Mesothelial cell of epicardium (in vitro differentiated cells): Measurements from ENCODE around the gene SLC35B2. TPM values are rescaled to one million over a fixed set of nuclear protein-coding genes. Genes with fewer than 3 reads are reported as not detected.

Experiments used
- DNase-seq, 2 experiments: peaks; one replicate each; pipeline ENCODE4 v3.0.0; 2021; ENCODE audit warnings: low spot score in 2 of 2; ENCODE audit not compliant: unreplicated experiment in 2 of 2
- H3K27ac Mint-ChIP-seq: 2 replicates; pipeline ENCODE4 v1.8.0; 2021; ENCODE audit warnings: mixed read lengths
- H3K27me3 Mint-ChIP-seq: 2 replicates; pipeline ENCODE4 v1.8.0; 2021; ENCODE audit warnings: low read depth, mixed read lengths
- H3K36me3 Mint-ChIP-seq: 2 replicates; pipeline ENCODE4 v1.8.0; 2021; ENCODE audit warnings: mixed read lengths
- H3K4me1 Mint-ChIP-seq: 2 replicates; pipeline ENCODE4 v1.8.0; 2021; ENCODE audit warnings: mixed read lengths
- H3K4me3 Mint-ChIP-seq: 2 replicates; pipeline ENCODE4 v1.8.0; 2021; ENCODE audit warnings: mild to moderate bottlenecking, moderate library complexity, mixed read lengths
- H3K9me3 Mint-ChIP-seq: 2 replicates; pipeline ENCODE4 v1.8.0; 2021; ENCODE audit warnings: mixed read lengths
- CTCF ChIP-seq: fragments of 200-600 bp; sonication (generic); IDR thresholded peaks from one replicate; pipeline ENCODE4 v1.5.0; 2021; ENCODE audit warnings: antibody characterized with exemption; ENCODE audit not compliant: unreplicated experiment
- total RNA-seq: library from RNA; stranded (reverse); gene quantifications from 3 replicates; pipeline ENCODE4 v1.2.1, GENCODE V29; 2021

Gene SLC35B2
- total RNA-seq, 1 donor from 2014 or later = 38.2 TPM

- H3K27ac Mint-ChIP-seq = peak overlapping the region; percentile 99
- H3K27me3 Mint-ChIP-seq = no peaks in the 10 kb centered on the region
- H3K36me3 Mint-ChIP-seq = peaks cover 34% of the 10 kb centered on the region
- no peaks in the 10 kb centered on the region for H3K9me3 Mint-ChIP-seq
- peaks cover 27% of the 10 kb centered on the region for H3K4me1 Mint-ChIP-seq
- no peak for TF ChIP-seq CTCF
- H3K4me3 Mint-ChIP-seq = peak overlapping the region; percentile 98
- peak in 1 of 2 experiments; percentile 61 for DNase-seq
Observed at GRCh38 chr6:44247338-44248302, 9.7 kb downstream of the SLC35B2 start.

GRCh38 chr6:44246663-44247337 is 10.5 kb downstream of the SLC35B2 start, which contains the start of gene HSP90AB1:
Gene HSP90AB1 (plus strand): TSS chr6:44247101. CDS start chr6:44248630, 1,529 bp downstream.
- Mint-ChIP-seq H3K4me3 (peak within 1 kb of the TSS; percentile 98), H3K4me1 (peaks cover 27% of the 10 kb centered on the region), H3K27ac (peak within 1 kb of the TSS; percentile 99), H3K9me3 (no peaks in the 10 kb centered on the region), H3K27me3 (no peaks in the 10 kb centered on the region), H3K36me3 (peaks cover 29% of the 10 kb centered on the region)
- DNase-seq = peak; percentile 87 to 95
- TF ChIP-seq CTCF = no peak

GRCh38 chr6:44245912-44246662 is 11.2 kb downstream of the SLC35B2 start:
- Mint-ChIP-seq H3K36me3 (peaks cover 23% of the 10 kb centered on the region), H3K9me3 (no peaks in the 10 kb centered on the region), H3K4me3 (peak overlapping the region; percentile 98), H3K4me1 (peaks cover 27% of the 10 kb centered on the region), H3K27ac (peak overlapping the region; percentile 99), H3K27me3 (no peaks in the 10 kb centered on the region)
- TF ChIP-seq CTCF = no peak
- peak; percentile 74 to 91 for DNase-seq

- Mint-ChIP-seq H3K27me3 (no peaks in the 10 kb centered on the region), H3K9me3 (no peaks in the 10 kb centered on the region), H3K27ac (peak overlapping the region; percentile 99), H3K4me1 (peaks cover 27% of the 10 kb centered on the region), H3K4me3 (peak overlapping the region; percentile 98), H3K36me3 (peaks cover 18% of the 10 kb centered on the region)
- TF ChIP-seq CTCF = no peak
- DNase-seq = no peak
Observed at GRCh38 chr6:44245391-44245911, 11.9 kb downstream of the SLC35B2 start.

GRCh38 chr6:44243345-44243744 is 14.0 kb downstream of the SLC35B2 start:
- Mint-ChIP-seq H3K9me3 (no peaks in the 10 kb centered on the region), H3K4me1 (peaks cover 16% of the 10 kb centered on the region), H3K27me3 (peaks cover 4% of the 10 kb centered on the region), H3K27ac (no peak overlapping the region), H3K36me3 (peaks cover under 1% of the 10 kb centered on the region), H3K4me3 (no peak overlapping the region)
- no peak for DNase-seq
- no peak for TF ChIP-seq CTCF
